ENCODE results near the gene OPTN.

DNA sequence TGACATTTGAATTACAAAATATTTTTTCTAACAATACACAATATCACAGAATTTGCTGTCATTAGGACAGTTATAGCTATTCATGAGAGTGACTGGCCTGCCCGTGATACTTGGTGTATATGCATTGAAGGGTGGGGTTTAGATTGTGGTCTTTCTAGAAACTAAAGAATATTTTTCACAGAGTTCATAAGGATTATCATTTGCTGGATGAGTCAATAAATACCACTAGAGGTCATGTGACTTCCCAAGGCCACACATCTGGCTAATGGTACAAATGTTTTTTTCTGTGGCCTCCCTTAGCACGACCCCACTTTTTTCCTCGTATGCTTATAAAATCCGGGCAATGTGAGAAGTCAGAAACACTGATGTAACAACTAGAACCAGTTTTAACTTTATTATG lies 5.2 kb downstream of the OPTN start:
- TF ChIP-seq POLR2A (IDR thresholded peaks at IDR 0.05) (no peak), POLR2AphosphoS5 (IDR thresholded peaks at IDR 0.05) (no peak)
- TF ChIP-seq, protein P1, sequence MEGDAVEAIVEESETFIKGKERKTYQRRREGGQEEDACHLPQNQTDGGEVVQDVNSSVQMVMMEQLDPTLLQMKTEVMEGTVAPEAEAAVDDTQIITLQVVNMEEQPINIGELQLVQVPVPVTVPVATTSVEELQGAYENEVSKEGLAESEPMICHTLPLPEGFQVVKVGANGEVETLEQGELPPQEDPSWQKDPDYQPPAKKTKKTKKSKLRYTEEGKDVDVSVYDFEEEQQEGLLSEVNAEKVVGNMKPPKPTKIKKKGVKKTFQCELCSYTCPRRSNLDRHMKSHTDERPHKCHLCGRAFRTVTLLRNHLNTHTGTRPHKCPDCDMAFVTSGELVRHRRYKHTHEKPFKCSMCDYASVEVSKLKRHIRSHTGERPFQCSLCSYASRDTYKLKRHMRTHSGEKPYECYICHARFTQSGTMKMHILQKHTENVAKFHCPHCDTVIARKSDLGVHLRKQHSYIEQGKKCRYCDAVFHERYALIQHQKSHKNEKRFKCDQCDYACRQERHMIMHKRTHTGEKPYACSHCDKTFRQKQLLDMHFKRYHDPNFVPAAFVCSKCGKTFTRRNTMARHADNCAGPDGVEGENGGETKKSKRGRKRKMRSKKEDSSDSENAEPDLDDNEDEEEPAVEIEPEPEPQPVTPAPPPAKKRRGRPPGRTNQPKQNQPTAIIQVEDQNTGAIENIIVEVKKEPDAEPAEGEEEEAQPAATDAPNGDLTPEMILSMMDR (IDR thresholded peaks at IDR 0.05), result no peak

Data from stomach (tissue), 4 donors.